Stomach (tissue), 9 donors: ENCODE results near the gene CUTC. TPM values are rescaled to one million over a fixed set of nuclear protein-coding genes. Genes with fewer than 3 reads are reported as not detected.
"Not testable (repeated sequence)": the region's sequence is repeated elsewhere in the genome, so short reads cannot be mapped to it uniquely, and the experiment has no call there.

Source experiments
- DNase-seq, 2 donors: peaks; one replicate each; pipeline versions ENCODE4 v3.0.0 to v3.0.0-alpha.2; 2013 to 2019
- H3K27ac ChIP-seq, 5 donors: fragments of 200-600 bp in 4 of 5; sonication (generic) in 4 of 5; one replicate each; pipeline ENCODE4 v1.5.1; 2013 to 2019; ENCODE audit warnings: mild to moderate bottlenecking in 1 of 5, moderate library complexity in 1 of 5
- H3K27me3 ChIP-seq, 3 donors: fragments of 200-600 bp; sonication (generic); one replicate each; pipeline ENCODE4 v1.5.1; 2017 to 2019; ENCODE audit warnings: mixed run types in 1 of 3
- H3K36me3 ChIP-seq, 4 donors: fragments of 200-600 bp; sonication (generic); 1 replicate in 3 of 4; 2 replicates in 1 of 4; pipeline ENCODE4 v1.5.1; 2016 to 2019
- H3K4me1 ChIP-seq, 4 donors: fragments of 200-600 bp; sonication (generic); one replicate each; pipeline ENCODE4 v1.5.1; 2016 to 2019
- H3K4me3 ChIP-seq, 4 donors: fragments of 200-600 bp; sonication (generic) in 3 of 4; one replicate each; pipeline ENCODE4 v1.5.1; 2016 to 2019; ENCODE audit warnings: mild to moderate bottlenecking in 1 of 4
- H3K9me3 ChIP-seq, 4 donors: fragments of 200-600 bp; sonication (generic); one replicate each; pipeline ENCODE4 v1.5.1; 2016 to 2019
- CTCF ChIP-seq, 7 experiments: fragments of 450-650 bp in 4 of 7; fragments of 200-600 bp in 3 of 7; sonication (generic) in 3 of 7; IDR thresholded peaks; one replicate each; pipeline ENCODE4 v1.5.1; 2016 to 2019; ENCODE audit warnings: antibody characterized with exemption in 7 of 7, control low read depth in 2 of 7, mild to moderate bottlenecking in 1 of 7
- EP300 ChIP-seq: sonication (generic); formaldehyde crosslinking; IDR thresholded peaks from one replicate; pipeline ENCODE4 v1.6.1; 2017; ENCODE audit warnings: antibody characterized with exemption
- POLR2A ChIP-seq, 4 donors: fragments of 450-650 bp; IDR thresholded peaks; one replicate each; pipeline ENCODE4 v1.6.1; 2016; ENCODE audit warnings: antibody characterized with exemption in 4 of 4, control low read depth in 2 of 4, mild to moderate bottlenecking in 1 of 4, moderate library complexity in 1 of 4
- POLR2AphosphoS5 ChIP-seq, 3 donors: sonication (generic); formaldehyde crosslinking; IDR thresholded peaks; one replicate each; pipeline ENCODE4 v1.6.1; 2016; ENCODE audit warnings: antibody characterized with exemption in 3 of 3
- WGBS, 5 donors: extraction: QIAGEN DNeasy Blood & Tissue Kit in 3 of 5; methylation state at CpG; one replicate each; pipeline versions ENCODE4 v1.1.5 to v1.1.7; 2013 to 2018; 5-methylcytosine and 5-hydroxymethylcytosine counted together
- intact Hi-C: fragments of 100-400 bp; cut with DNase I; formaldehyde crosslinking; loops from one replicate; pipeline ENCODE4 v1.15.1; 2023; ENCODE audit warnings: low total_unique reads
- polyA plus RNA-seq, 3 donors: library from polyadenylated mRNA; stranded (reverse); fragments of 200-250 nt; gene quantifications; one replicate each; pipeline ENCODE4 v1.2.3, GENCODE V29; 2013
- total RNA-seq, 5 donors: library from RNA; depleted of rRNA; stranded (reverse); fragments of >200 nt; gene quantifications; one replicate each; pipeline versions ENCODE4 v1.1.0 to v1.2.3, GENCODE V29; 2014 to 2016
- donor health status: healthy with polysubstance abuse.
- donor health status: Bipolar disorder and iron deficiency.
- donor health status: healthy.

CUTC gene
- total and polyA plus RNA-seq, 8 donors, result 2.6 to 63.0 (median 30.8) TPM

DNA sequence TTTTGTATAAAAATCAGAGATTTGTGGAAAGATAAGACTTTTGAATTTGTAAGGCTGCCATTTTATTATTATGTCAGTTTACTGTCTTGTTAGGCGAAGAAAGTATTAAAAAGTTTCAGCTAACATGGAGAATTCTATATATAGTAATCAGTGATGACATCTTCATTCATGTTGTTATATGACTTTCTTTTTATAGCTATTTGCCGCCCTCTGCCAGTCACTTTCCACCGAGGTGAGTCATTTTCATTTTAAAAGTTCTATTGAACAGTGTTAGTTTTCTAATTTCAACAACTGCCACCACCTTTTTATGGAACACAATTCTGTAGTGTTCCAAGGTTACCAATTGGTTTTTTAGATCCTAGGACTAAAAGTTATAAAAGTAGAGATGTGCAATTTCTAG lies 11.8 kb downstream of the CUTC start:
- intact Hi-C loops, result no loop called here
- Histone ChIP-seq H3K4me1 (peaks cover 0 to 10% (median 0%) of the 10 kb centered on the region in 4 donors), H3K27ac (no peak overlapping the region), H3K4me3 (no peak overlapping the region), H3K36me3 (peaks cover 71 to 100% (median 100%) of the 10 kb centered on the region in 4 donors), H3K27me3 (no peaks in the 10 kb centered on the region), H3K9me3 (peaks cover 0 to 19% (median 12%) of the 10 kb centered on the region in 4 donors)
- DNase-seq, result no peak
- TF ChIP-seq POLR2A (IDR thresholded peaks at IDR 0.05) (no peak), EP300 (no peak), POLR2AphosphoS5 (IDR thresholded peaks at IDR 0.05) (no peak), CTCF (IDR thresholded peaks at IDR 0.05) (no peak)
- 84 to 91% (median 85%) methylated on average over 3 of the region's 3 CpGs for WGBS, 5 donors

GRCh38 chr10:99746166-99746565 lies 14.1 kb downstream of the CUTC start:
- H3K9me3 ChIP-seq, intact Hi-C loops, H3K27ac ChIP-seq, H3K27me3 ChIP-seq, DNase-seq, H3K4me1 ChIP-seq, H3K4me3 ChIP-seq: not testable (repeated sequence)
- H3K36me3 ChIP-seq, result peaks cover 59 to 100% (median 99%) of the 10 kb centered on the region in 4 donors
- 84 to 89% (median 87%) methylated on average over 2 of the region's 2 CpGs for WGBS, 5 donors

DNA sequence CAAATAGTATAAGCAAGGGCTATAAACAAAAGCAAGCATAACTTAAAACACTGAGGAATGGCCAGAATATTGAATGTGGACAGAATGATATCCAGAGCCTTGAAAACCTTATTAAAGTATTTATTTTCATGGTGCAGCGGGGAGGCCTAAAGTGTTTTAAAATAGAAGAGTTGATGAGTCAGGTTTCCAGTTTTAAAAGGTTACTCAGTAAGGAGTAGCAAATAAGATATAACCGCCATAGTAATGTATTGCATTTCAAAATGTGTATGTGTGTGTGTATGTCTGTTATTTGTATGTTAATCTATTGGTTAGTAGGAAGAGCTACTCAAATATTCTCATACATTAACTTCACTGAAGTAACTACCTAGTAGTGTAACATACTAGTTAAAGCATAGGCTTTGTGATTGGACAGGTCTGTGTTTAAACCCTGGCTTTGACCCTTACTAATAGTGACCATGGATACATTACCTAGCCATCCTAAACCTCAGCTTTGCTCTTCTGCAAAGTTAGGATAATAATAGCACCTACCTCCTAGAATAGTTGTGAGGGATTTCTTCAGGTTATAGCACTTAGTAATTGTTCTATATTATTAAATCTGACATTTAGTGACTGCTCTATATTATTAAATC lies 16.9 kb downstream of the CUTC start:
- WGBS, 5 donors, result 89 to 97% (median 95%) methylated on average over 2 of the region's 2 CpGs
- peaks cover 51 to 100% (median 97%) of the 10 kb centered on the region in 4 donors for H3K36me3 ChIP-seq
- no peaks in the 10 kb centered on the region for H3K4me1 ChIP-seq
- intact Hi-C loops, result no loop called here
- H3K4me3 ChIP-seq, result no peak overlapping the region
- H3K9me3 ChIP-seq, result no peaks in the 10 kb centered on the region
- TF ChIP-seq POLR2AphosphoS5 (IDR thresholded peaks at IDR 0.05), result no peak
- TF ChIP-seq EP300, result no peak
- no peak for TF ChIP-seq POLR2A (IDR thresholded peaks at IDR 0.05)
- no peak for TF ChIP-seq CTCF (IDR thresholded peaks at IDR 0.05)
- DNase-seq, result no peak
- H3K27me3 ChIP-seq, result no peaks in the 10 kb centered on the region
- no peak overlapping the region for H3K27ac ChIP-seq

- no peaks in the 10 kb centered on the region for H3K4me1 ChIP-seq
- peaks cover 43 to 100% (median 97%) of the 10 kb centered on the region in 4 donors for H3K36me3 ChIP-seq
- no peaks in the 10 kb centered on the region for H3K27me3 ChIP-seq
- intact Hi-C loops, result no loop called here
- H3K9me3 ChIP-seq, result no peaks in the 10 kb centered on the region
- TF ChIP-seq POLR2A (IDR thresholded peaks at IDR 0.05) (no peak), CTCF (IDR thresholded peaks at IDR 0.05) (no peak), POLR2AphosphoS5 (IDR thresholded peaks at IDR 0.05) (no peak), EP300 (no peak)
- no peak overlapping the region for H3K27ac ChIP-seq
- no peak for DNase-seq
- H3K4me3 ChIP-seq, result no peak overlapping the region
Measured at GRCh38 chr10:99750641-99751040, 18.6 kb downstream of the CUTC start.

GRCh38 chr10:99754670-99755069 lies 22.6 kb downstream of the CUTC start:
- Histone ChIP-seq H3K4me3 (no peak overlapping the region), H3K9me3 (no peaks in the 10 kb centered on the region), H3K27ac (no peak overlapping the region), H3K4me1 (peaks cover 0 to 3% (median 0%) of the 10 kb centered on the region in 4 donors), H3K27me3 (no peaks in the 10 kb centered on the region), H3K36me3 (peaks cover 29 to 99% (median 96%) of the 10 kb centered on the region in 4 donors)
- no peak for TF ChIP-seq CTCF (IDR thresholded peaks at IDR 0.05)
- no peak for TF ChIP-seq EP300
- no peak for TF ChIP-seq POLR2A (IDR thresholded peaks at IDR 0.05)
- TF ChIP-seq POLR2AphosphoS5 (IDR thresholded peaks at IDR 0.05), result no peak
- intact Hi-C loops, result no loop called here
- DNase-seq, result no peak
- 84 to 97% (median 95%) methylated on average over 1 of the region's 1 CpG for WGBS, 5 donors
